GM19324 (cell line): ENCODE results near the gene UBQLNL.
A peak's percentile ranks its signal among the peaks of the same experiment; 100 is the strongest.

Experiments used
- ATAC-seq: cut with Tn5 transposase; IDR thresholded peaks from one replicate; pipeline ENCODE4 v1.9.1; 2021; ENCODE audit warnings: mild to moderate bottlenecking, moderate library complexity; ENCODE audit not compliant: unreplicated experiment, low FRiP score

The UBQLNL gene

DNA sequence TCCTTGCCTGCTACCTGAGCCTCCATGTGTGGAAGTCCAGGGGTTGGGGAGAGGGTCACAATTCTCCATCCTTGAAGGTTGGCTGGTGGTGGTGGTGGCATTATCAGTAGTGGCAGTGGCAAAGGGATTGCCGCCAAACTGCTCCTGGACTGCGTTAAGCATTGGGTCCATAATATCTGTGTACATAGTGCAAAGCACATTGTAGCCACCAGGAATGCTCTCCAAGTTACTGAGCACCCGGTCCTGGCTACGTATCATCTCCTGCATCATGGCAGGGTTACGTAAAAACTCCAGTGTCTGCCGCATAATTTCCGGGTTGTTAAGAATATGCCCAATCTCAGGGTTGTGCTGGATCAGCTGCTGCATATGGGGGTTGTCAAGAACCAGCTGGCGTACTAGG is 7.9 kb downstream of the UBQLNL start:
- no peak for ATAC-seq

DNA sequence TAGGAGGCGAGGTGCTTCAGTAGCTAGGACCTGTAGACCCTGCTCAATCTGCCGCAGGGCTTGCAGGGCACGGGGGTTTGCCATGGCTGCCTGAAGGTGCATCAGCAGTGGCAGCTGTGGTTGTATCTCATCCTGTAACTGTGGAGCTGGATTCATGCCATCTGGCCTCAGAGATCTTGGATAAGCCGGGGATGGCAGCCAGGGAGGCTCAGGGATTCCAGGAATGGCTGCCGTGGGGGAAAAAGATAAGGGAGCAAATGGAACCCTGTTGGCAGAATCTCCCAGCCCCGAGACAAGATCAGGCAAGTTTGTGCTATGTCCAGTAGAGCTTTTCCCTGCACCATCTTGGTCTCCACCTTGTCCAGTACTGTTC is 8.6 kb downstream of the UBQLNL start:
- no peak for ATAC-seq

DNA sequence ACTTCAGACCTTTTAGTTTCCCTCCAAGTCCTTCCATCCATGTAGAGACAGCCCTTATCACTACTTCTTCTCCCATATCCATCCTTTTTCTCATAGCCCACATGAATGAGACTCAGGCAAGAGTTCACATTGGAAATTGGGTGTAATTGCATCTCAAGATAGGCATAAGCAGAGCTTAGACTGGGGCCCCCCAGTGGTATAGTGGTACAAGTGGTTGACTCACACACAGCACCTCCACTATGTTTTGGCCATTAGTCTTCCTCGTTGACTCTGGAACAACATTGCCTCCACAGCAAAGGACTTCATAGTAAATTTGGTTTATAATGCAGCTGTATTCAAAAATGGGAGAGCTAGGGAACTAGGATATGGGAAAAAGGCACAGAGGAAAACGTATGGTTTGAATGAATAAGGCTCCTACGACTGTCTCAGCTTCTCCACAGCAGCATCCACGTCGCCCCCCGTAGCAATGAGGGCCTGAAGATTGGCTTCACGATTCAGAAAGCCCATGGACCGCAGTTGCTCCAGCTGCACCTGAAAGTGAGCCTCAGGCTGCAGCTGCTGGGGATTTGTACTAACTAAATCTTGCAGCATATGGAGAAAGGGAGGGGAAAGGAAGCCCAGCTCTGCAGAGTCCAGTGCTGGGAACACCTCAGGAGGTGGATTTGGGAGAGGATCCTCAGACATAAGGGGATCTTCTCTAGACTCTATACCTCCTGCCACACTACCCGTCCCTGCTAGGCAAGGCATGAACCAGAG is 9.1 kb downstream of the UBQLNL start:
- no peak for ATAC-seq

DNA sequence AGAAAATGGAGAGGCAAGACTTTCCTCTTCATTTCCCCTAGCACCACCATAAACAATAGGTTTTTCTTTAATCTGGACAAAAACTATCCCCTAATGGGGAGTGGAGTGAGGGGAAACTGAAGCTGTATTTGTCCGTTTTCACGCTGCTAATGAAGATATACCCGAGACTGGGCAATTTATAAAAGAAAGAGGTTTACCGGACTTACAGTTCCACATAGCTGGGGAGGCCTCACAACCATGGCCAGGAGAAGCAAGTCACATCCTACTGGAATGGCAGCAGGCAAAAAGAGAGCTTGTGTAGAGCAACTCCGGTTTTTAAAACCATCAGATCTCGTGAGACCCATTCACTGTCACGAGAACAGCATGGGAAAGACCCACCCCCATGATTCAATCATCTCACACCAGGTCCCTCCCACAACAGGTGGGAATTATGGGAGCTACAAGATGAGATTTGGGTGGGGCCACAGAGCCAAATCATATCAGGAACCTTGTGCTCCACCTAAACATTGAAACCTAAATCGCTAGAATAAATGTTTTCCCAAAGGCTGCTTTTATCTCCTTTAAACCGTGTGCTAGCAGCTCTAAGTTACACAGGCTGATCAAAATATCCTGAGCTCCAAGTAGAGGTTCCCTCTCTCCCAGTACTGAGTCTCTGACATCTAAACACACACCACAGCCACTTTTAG is 11.0 kb downstream of the UBQLNL start:
- no peak for ATAC-seq

DNA sequence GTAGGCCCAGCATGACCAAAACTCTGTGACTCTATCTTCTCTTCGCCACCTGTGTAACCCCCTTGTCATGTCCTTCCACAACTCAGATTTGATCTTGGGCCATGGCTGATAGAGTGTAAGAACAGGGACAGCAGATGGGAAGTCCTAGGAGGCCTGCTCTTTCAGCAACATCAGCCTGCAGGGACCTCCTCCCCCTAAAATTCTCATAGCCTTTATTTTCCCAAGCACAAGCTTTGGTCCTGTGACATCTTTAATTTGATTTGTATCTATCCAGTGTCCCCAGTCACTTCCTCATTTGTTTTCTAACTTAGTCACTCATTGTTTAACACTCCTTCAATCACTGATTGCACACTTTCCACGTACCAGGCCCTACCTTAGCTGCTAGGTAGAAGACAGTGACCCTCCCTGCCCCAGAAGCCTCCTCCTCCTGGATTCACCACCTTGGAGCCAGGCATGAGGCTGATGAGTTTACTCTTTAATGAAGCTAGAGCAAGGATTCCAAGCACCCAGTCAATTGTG is 12.0 kb downstream of the UBQLNL start:
- ATAC-seq: no peak

DNA sequence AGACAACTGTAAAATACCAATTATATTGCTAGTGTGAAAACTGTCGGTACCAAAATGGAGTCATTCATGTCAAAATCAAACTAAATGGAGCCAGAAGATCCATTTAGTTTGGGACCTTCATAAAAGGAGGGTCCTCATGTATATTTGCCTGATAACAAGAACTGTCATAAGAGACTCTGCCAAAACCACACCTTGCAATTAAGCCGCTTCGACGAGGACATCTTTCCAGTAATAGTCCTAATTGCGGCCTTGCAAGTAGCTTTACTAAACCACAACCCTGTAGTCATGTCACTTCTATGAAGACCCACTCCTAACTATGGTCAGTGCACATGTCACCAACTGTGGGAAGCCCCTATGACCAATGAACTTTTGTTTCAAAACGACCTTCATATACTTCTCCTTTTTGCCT is 16.1 kb downstream of the UBQLNL start:
- ATAC-seq: no peak

DNA sequence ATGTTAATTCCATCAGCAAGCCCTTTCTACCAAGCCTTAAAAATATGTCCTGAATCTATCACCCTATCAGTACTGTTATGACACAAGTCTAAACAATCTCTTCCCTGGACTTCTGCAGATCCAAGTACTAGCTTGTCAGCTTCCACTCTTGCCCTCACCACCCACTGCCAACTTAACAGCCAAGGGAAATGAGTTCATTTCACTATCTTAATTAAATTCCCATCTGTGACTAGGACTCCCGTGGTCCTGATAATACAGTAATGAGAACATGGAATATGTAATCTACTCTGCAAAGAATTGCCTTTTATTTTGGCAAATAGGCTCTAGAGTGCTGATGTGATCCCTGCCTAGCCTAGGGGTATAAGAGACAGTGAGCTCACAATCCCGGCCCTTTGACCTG is 16.8 kb downstream of the UBQLNL start:
- no peak for ATAC-seq

DNA sequence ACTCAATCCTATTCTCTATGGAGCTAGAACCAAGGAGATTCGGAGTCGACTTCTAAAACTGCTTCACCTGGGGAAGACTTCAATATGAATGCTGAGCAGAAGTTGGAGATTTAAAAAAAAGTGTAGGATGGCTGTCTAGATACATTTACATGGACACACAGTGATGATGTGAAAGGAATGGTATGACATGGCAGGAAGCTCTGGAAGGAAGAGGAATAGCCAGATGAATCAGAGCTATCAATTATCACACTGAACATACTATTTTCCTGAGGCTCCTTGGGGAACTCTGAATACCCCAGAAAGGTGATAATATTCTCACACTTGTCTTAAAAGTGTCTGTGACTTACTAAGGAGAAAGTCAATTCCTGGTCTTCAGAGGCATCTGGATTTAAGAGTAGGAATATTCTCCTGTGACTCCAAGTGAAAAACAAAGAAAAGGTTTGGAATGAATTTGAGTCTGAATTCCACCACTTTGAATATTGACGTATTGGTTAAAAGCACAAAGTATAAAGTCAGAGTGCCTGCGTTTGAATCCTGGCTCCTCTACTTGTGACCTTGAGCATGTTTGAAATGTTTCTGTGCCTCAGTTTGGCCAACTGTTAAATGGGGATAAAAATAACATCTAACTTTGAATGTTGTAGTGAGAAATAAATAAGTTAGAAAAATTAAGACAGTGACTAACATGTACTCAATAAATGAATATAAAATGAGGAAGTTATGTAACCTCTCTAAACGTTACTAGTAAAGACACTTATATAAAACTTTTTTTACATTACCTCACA is 26.7 kb downstream of the UBQLNL start:
- no peak for ATAC-seq

DNA sequence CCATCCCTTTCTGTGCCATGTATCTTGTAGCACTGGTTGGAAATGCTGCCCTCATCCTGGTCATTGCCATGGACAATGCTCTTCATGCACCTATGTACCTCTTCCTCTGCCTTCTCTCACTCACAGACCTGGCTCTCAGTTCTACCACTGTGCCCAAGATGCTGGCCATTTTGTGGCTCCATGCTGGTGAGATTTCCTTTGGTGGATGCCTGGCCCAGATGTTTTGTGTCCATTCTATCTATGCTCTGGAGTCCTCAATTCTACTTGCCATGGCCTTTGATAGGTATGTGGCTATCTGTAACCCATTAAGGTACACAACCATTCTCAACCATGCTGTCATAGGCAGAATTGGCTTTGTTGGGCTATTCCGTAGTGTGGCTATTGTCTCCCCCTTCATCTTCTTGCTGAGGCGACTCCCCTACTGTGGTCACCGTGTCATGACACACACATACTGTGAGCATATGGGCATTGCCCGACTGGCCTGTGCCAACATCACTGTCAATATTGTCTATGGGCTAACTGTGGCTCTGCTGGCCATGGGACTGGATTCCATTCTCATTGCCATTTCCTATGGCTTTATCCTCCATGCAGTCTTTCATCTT is 27.6 kb downstream of the UBQLNL start:
- no peak for ATAC-seq

DNA sequence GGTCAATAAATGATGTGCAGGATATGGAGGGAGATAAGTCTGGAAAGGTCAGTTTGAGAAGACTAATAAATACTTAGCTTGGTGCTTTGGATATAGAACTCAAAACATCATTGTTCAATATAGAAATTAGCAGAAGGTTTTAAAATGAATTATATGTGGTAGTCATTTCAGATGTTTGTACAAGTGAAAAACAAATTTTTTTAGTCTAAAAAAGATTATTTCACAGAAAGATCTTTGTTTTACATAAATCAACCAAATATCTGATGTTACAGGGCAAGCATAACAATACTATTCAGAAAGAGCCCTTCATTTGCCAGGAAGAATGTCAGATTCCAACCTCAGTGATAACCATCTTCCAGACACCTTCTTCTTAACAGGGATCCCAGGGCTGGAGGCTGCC is 28.1 kb downstream of the UBQLNL start, which contains the start of gene OR52D1:
Gene OR52D1, plus strand, starts transcription at position 301 of the 400 bp plus-strand sequence. Its CDS starts 22 bp downstream, at position 323.
- ATAC-seq: no peak

DNA sequence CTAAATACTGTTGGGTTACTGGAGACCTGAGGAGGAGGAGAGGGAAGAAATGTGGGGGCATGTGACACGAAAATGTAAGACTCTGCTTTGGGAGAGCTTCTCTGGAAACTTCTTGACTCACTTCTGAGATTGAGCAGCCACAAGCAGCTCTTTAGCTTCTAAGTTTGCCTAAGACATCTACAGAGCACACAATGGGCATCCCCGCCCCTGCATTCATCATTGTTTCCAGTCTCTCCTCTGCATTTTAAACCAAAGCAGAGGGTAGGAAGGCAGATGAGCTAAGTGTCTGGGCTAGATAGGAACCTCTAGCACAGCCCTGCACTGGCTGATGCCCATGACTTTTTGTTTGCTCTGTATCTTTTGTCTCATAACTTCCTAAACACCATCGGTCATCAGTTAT is 30.1 kb downstream of the UBQLNL start:
- no peak for ATAC-seq

DNA sequence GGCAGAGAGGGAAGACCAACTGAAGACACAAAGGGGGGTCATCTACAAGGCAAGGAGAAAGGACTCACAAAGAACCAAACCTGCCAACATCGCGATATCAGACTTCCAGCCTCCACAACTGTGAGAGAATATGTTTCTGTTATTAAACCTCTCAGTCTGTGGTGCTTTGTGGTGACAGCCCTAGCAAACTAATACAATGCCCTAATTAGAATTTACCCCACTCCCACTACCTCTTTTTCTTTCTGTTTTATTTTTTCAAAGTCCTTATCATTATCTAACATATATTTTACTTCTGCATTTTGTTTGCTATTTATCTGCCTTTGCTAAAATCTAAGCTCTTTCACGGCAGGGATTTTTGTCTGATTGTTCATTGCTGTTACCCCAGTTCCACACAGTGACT is 30.5 kb downstream of the UBQLNL start:
- ATAC-seq: no peak

DNA sequence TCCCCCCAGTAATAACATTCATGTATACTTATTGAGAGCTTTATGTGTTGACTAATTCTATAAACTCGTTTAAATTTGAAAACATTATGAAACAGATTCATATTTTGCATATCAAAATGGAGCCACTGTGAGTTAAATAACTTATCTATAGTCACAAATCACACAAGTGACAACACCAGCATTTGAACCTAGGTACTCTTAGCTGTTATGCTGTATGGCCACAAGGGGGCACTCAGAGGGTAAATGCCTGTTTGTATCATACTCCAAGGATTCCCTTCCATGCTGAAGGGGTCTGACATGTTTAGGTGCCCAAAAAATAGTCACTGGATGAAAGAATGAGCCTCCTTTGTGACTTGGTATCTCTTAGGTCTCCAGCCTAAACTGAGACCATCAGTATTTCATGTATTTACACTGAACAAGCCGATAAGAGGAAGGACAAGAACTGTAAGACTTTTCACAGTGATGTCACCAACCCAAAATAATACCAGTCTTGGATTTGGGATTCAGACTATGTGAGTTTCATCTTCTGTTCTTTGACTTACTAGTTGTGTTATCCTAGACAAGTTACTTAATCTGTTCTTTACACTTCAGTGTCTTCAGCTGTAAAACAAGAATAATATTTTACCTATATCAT is 40.2 kb downstream of the UBQLNL start:
- ATAC-seq: peak; percentile 71

DNA sequence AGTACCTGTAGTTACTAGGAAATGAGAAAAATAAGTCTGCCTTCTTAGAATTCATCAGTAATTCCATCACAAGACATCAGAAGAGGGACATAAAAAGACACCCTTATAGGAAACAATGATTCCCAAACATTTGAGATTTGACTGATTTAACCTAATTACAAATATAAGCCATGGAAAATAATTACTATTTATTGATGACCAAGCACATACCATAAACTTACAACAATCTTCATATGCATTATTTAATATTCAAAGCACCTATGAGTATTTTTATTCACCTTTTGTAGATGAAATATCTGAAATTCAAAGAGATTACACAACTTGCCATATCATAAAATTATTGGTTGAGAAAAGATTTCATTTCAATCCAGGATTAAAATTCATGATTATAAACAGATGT is 42.6 kb downstream of the UBQLNL start:
- ATAC-seq: no peak

DNA sequence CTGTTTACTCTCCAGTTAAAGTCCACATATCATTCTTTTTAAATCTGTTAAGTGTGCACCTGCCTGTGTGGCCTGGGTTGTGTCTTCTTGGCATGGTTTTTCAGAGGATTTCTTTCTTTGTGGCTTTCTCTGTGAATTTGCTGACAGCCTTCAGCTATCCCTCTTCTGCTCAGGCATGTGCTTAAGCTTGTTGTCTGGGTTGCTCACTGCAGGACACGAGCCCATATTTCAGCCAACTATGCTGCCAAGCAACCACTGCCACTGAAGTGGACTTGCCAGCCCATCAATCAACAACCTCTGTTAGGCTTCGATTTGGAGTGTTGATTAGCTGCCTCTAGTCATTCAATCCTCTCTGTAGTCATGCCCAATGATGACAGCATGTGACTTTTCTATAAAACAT is 49.0 kb downstream of the UBQLNL start:
- ATAC-seq: no peak
